Vagina (tissue), 2 donors: Measurements from ENCODE around the gene OR5K1.

Experiments used
- POLR2A ChIP-seq, 2 donors: fragments of 450-650 bp; IDR thresholded peaks; one replicate each; pipeline ENCODE4 v1.6.1; 2017; ENCODE audit warnings: antibody characterized with exemption in 2 of 2, mild to moderate bottlenecking in 2 of 2, moderate library complexity in 2 of 2
- POLR2AphosphoS5 ChIP-seq, 2 donors: sonication (generic); formaldehyde crosslinking; IDR thresholded peaks; one replicate each; pipeline ENCODE4 v1.9.0; 2017; ENCODE audit warnings: antibody characterized with exemption in 2 of 2, mild to moderate bottlenecking in 2 of 2, low read depth in 1 of 2; ENCODE audit not compliant: insufficient read depth in 1 of 2
- TF ChIP-seq, protein P1 (sequence below), 3 experiments: fragments of 450-650 bp in 2 of 3; fragments of 200-600 bp in 1 of 3; sonication (generic) in 1 of 3; IDR thresholded peaks; one replicate each; pipeline ENCODE4 v1.5.1; 2017 to 2019; ENCODE audit warnings: antibody characterized with exemption in 3 of 3, mild to moderate bottlenecking in 2 of 3, moderate library complexity in 2 of 3

DNA sequence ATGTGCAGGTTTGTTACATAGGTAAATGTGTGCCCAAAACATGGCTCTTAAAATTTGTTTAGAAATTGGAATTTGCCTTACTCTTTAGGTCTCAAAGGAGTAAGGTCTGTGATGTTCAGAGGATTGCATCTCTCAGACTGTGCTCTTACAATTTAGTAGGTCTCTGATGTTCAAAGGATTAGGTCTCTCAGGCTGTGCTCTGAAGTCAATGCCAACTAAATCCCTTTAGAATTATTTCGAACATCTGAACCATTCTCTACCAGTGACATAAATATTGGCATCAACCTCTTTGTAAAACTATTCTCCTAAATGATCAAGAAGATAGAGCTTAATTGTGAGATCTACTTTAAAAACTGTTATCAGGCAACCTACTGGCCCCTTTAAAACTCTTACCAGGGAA, at the start of gene OR5K1:
- TF ChIP-seq, protein P1, sequence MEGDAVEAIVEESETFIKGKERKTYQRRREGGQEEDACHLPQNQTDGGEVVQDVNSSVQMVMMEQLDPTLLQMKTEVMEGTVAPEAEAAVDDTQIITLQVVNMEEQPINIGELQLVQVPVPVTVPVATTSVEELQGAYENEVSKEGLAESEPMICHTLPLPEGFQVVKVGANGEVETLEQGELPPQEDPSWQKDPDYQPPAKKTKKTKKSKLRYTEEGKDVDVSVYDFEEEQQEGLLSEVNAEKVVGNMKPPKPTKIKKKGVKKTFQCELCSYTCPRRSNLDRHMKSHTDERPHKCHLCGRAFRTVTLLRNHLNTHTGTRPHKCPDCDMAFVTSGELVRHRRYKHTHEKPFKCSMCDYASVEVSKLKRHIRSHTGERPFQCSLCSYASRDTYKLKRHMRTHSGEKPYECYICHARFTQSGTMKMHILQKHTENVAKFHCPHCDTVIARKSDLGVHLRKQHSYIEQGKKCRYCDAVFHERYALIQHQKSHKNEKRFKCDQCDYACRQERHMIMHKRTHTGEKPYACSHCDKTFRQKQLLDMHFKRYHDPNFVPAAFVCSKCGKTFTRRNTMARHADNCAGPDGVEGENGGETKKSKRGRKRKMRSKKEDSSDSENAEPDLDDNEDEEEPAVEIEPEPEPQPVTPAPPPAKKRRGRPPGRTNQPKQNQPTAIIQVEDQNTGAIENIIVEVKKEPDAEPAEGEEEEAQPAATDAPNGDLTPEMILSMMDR (IDR thresholded peaks at IDR 0.05): no peak
- TF ChIP-seq POLR2AphosphoS5 (IDR thresholded peaks at IDR 0.05; ENCODE audit: insufficient read depth in 1 of 2, low read depth in 1 of 2): no peak
- TF ChIP-seq POLR2A (IDR thresholded peaks at IDR 0.05): no peak
